ENCODE results near the gene CHST8.

The CHST8 gene

DNA sequence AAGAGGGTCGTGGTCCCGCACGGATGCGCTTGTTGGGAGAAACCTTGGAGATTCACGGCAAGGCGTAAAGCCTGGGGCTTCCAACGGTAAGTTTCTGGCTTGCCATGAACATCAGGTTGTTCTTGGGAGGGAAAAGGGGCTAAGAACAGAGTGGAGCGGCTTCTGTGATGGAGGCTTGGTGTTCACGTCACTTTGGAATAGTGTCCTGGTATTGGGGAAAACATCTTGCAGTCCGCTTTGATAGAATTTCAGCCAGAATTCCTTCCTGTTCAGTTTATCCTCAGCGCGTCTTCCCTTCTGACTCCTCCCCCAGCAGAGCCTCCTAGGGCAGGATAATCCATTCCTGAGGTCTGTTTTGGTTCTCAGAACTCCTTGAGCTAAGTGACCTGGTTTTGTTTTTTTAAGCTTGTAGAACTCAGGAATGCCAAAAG lies 176.9 kb downstream of the CHST8 start:
- no peak overlapping the region for H3K27ac ChIP-seq (ENCODE audit: low read depth, low read length)
- no peaks in the 10 kb centered on the region for H3K9me2 ChIP-seq (replicated peaks; ENCODE audit: control insufficient read depth, low read length)
- H3K4me1 ChIP-seq (ENCODE audit: control insufficient read depth, low read length) = no peaks in the 10 kb centered on the region
- H3K79me2 ChIP-seq (ENCODE audit: control insufficient read depth, low read length) = no peaks in the 10 kb centered on the region
- H4K20me1 ChIP-seq (ENCODE audit: control insufficient read depth, insufficient read depth, low read depth, low read length) = no peaks in the 10 kb centered on the region
- H3K9me3 ChIP-seq (ENCODE audit: control insufficient read depth, insufficient read depth, low read length) = no peaks in the 10 kb centered on the region
- peaks cover 9% of the 10 kb centered on the region; the same call in 1 of the 2 replicates for H3K27me3 ChIP-seq (ENCODE audit: control insufficient read depth, low read length)
- H3K36me3 ChIP-seq (ENCODE audit: control insufficient read depth, low read length) = no peaks in the 10 kb centered on the region
- no peak overlapping the region for H3K4me3 ChIP-seq (ENCODE audit: low read length)
- no peak overlapping the region for H3K4me2 ChIP-seq (ENCODE audit: low read length)
- no peaks in the 10 kb centered on the region for H3F3A ChIP-seq (ENCODE audit: control insufficient read depth, insufficient read depth)
- TF ChIP-seq, protein P1, sequence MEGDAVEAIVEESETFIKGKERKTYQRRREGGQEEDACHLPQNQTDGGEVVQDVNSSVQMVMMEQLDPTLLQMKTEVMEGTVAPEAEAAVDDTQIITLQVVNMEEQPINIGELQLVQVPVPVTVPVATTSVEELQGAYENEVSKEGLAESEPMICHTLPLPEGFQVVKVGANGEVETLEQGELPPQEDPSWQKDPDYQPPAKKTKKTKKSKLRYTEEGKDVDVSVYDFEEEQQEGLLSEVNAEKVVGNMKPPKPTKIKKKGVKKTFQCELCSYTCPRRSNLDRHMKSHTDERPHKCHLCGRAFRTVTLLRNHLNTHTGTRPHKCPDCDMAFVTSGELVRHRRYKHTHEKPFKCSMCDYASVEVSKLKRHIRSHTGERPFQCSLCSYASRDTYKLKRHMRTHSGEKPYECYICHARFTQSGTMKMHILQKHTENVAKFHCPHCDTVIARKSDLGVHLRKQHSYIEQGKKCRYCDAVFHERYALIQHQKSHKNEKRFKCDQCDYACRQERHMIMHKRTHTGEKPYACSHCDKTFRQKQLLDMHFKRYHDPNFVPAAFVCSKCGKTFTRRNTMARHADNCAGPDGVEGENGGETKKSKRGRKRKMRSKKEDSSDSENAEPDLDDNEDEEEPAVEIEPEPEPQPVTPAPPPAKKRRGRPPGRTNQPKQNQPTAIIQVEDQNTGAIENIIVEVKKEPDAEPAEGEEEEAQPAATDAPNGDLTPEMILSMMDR (IDR thresholded peaks at IDR 0.05; ENCODE audit: low read depth, low read length, poor library complexity, severe bottlenecking) = no peak
- TF ChIP-seq EZH2phosphoT487 (IDR thresholded peaks at IDR 0.05; ENCODE audit: borderline replicate concordance, low read length) = no peak

DNA sequence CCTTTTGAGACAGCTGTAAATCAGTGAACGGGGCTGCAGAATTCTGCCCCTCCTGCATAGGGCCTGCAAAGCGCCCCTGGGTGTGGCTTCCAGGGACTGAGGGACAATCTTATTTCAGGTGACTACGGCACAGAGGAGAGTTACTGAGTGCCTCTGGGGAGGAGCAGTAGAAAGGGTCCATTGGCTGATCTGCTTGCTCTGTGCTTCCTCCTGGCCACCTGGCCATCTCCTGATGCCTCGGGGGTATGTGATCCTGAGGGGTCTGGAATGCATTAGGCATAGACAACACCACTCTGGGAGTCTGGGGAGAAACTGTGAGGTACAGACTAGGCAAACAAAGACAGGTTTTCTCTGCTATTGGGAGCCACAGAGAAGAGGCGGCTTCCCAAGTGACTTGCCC lies 177.7 kb downstream of the CHST8 start:
- Histone ChIP-seq H3K4me1 (ENCODE audit: control insufficient read depth, low read length) (no peaks in the 10 kb centered on the region), H3K27ac (ENCODE audit: low read depth, low read length) (no peak overlapping the region), H3F3A (ENCODE audit: control insufficient read depth, insufficient read depth) (no peaks in the 10 kb centered on the region), H3K4me2 (ENCODE audit: low read length) (no peak overlapping the region), H3K9me2 (replicated peaks; ENCODE audit: control insufficient read depth, low read length) (no peaks in the 10 kb centered on the region), H3K4me3 (ENCODE audit: low read length) (no peak overlapping the region), H3K27me3 (ENCODE audit: control insufficient read depth, low read length) (peaks cover 9% of the 10 kb centered on the region; the same call in 1 of the 2 replicates), H3K79me2 (ENCODE audit: control insufficient read depth, low read length) (no peaks in the 10 kb centered on the region), H4K20me1 (ENCODE audit: control insufficient read depth, insufficient read depth, low read depth, low read length) (no peaks in the 10 kb centered on the region), H3K36me3 (ENCODE audit: control insufficient read depth, low read length) (no peaks in the 10 kb centered on the region), H3K9me3 (ENCODE audit: control insufficient read depth, insufficient read depth, low read length) (no peaks in the 10 kb centered on the region)
- TF ChIP-seq, protein P1 (IDR thresholded peaks at IDR 0.05; ENCODE audit: low read depth, low read length, poor library complexity, severe bottlenecking) = no peak
- no peak for TF ChIP-seq EZH2phosphoT487 (IDR thresholded peaks at IDR 0.05; ENCODE audit: borderline replicate concordance, low read length)

DNA sequence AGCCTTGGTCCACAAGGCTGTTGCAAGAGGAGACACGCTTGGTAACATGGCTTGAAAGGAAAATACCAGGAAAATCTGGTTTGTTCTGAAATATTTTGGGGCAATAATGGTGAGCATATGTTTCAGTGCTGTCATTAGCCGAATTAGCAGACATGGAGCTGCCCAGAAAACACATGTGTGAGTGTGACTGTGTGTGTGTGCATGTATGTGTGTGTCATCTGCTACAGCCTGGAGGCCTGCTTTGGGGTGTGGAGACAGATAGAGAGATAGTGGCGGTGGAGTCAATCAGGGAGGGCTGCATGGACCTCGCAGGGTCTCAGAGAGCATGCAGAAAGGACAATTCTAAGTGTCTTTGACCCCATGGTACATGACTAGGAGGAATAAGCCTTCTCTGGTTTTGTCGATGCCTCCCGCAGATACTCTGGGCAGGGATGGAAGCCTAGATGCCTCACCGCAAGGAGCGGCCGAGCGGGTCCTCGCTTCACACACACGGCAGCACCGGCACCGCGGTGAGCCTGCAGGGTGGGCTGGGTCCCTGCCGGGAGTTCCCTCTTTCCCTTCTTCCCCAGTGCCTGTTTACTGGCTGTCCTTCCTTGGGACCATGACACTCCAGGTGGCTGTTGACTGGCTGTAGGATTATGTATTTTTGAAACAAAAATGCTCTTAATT lies 178.4 kb downstream of the CHST8 start:
- Histone ChIP-seq H3K4me1 (ENCODE audit: control insufficient read depth, low read length) (no peaks in the 10 kb centered on the region), H3K27ac (ENCODE audit: low read depth, low read length) (no peak overlapping the region), H3K36me3 (ENCODE audit: control insufficient read depth, low read length) (no peaks in the 10 kb centered on the region), H3K9me2 (replicated peaks; ENCODE audit: control insufficient read depth, low read length) (no peaks in the 10 kb centered on the region), H3K27me3 (ENCODE audit: control insufficient read depth, low read length) (peaks cover 9% of the 10 kb centered on the region; the same call in 1 of the 2 replicates), H3F3A (ENCODE audit: control insufficient read depth, insufficient read depth) (no peaks in the 10 kb centered on the region), H3K9me3 (ENCODE audit: control insufficient read depth, insufficient read depth, low read length) (no peaks in the 10 kb centered on the region), H3K79me2 (ENCODE audit: control insufficient read depth, low read length) (no peaks in the 10 kb centered on the region), H3K4me2 (ENCODE audit: low read length) (no peak overlapping the region), H4K20me1 (ENCODE audit: control insufficient read depth, insufficient read depth, low read depth, low read length) (no peaks in the 10 kb centered on the region), H3K4me3 (ENCODE audit: low read length) (no peak overlapping the region)
- TF ChIP-seq EZH2phosphoT487 (IDR thresholded peaks at IDR 0.05; ENCODE audit: borderline replicate concordance, low read length) = no peak
- TF ChIP-seq, protein P1 (IDR thresholded peaks at IDR 0.05; ENCODE audit: low read depth, low read length, poor library complexity, severe bottlenecking) = no peak

Data from DOHH2 (cell line).